NCI-H1105 treated with DMSO at 0.1 percent for 48 hours (cell line): Measurements from ENCODE around the gene SPRYD3.

ENCODE experiments used
- DNase-seq: peaks from one replicate; lab custom pipeline; 2025; lab: John Stamatoyannopoulos, UW

SPRYD3 gene

GRCh38 chr12:53062011-53062961, 16.9 kb downstream of the SPRYD3 start:
- DNase-seq, result no peak

- DNase-seq, result peak; percentile 88
Observed at GRCh38 chr12:53061404-53062010, 17.7 kb downstream of the SPRYD3 start.

- peak; percentile 78 for DNase-seq
Observed at GRCh38 chr12:53060721-53061276, 18.4 kb downstream of the SPRYD3 start.

- DNase-seq, result no peak
Observed at GRCh38 chr12:53060064-53060720, 19.0 kb downstream of the SPRYD3 start.

GRCh38 chr12:53059434-53060063, 19.6 kb downstream of the SPRYD3 start:
- DNase-seq, result no peak

GRCh38 chr12:53058674-53059433, 20.3 kb downstream of the SPRYD3 start:
- no peak for DNase-seq

- no peak for DNase-seq
Observed at GRCh38 chr12:53057816-53058500, 21.2 kb downstream of the SPRYD3 start.

GRCh38 chr12:53056901-53057300, 22.3 kb downstream of the SPRYD3 start:
- DNase-seq, result no peak

- DNase-seq, result no peak
Observed at GRCh38 chr12:53056296-53056695, 22.9 kb downstream of the SPRYD3 start.

GRCh38 chr12:53055471-53056266, 23.5 kb downstream of the SPRYD3 start:
- DNase-seq, result no peak

GRCh38 chr12:53054112-53054878, 24.9 kb downstream of the SPRYD3 start:
- peak; percentile 84 for DNase-seq

GRCh38 chr12:53053218-53054111, 25.7 kb downstream of the SPRYD3 start:
- peak; percentile 67 for DNase-seq

- DNase-seq, result peak; percentile 16
Observed at GRCh38 chr12:53052419-53053217, 26.6 kb downstream of the SPRYD3 start.

- DNase-seq, result no peak
Observed at GRCh38 chr12:53051881-53052412, 27.2 kb downstream of the SPRYD3 start.

- no peak for DNase-seq
Observed at GRCh38 chr12:53051058-53051880, 27.9 kb downstream of the SPRYD3 start.
